ENCODE results near the gene CFAP97.

Gene CFAP97

GRCh38 chr4:185194924-185195888 is 8.6 kb downstream of the CFAP97 start:
- DNase-seq, result no peak

- DNase-seq, result no peak
Measured at GRCh38 chr4:185192059-185192458, 11.7 kb downstream of the CFAP97 start.

- DNase-seq, result no peak
Measured at GRCh38 chr4:185190306-185190856, 13.4 kb downstream of the CFAP97 start.

- no peak for DNase-seq
Measured at GRCh38 chr4:185189606-185190305, 14.0 kb downstream of the CFAP97 start.

- DNase-seq, result no peak
Measured at GRCh38 chr4:185186769-185187168, 17.0 kb downstream of the CFAP97 start.

- peak; percentile 81 for DNase-seq
Measured at GRCh38 chr4:185183622-185184281, 20.0 kb downstream of the CFAP97 start.

GRCh38 chr4:185182239-185182638 is 21.6 kb downstream of the CFAP97 start:
- DNase-seq, result no peak

GRCh38 chr4:185179488-185179887 is 24.3 kb downstream of the CFAP97 start:
- no peak for DNase-seq

- no peak for DNase-seq
Measured at GRCh38 chr4:185171373-185172071, 32.3 kb downstream of the CFAP97 start.

GRCh38 chr4:185167234-185167633 is 36.6 kb downstream of the CFAP97 start:
- DNase-seq, result no peak

GRCh38 chr4:185165605-185166063 is 38.2 kb downstream of the CFAP97 start:
- peak; percentile 67 for DNase-seq

GRCh38 chr4:185151296-185151695 is 52.5 kb downstream of the CFAP97 start:
- no peak for DNase-seq

- DNase-seq, result no peak
Measured at GRCh38 chr4:185149392-185149791, 54.4 kb downstream of the CFAP97 start.

- DNase-seq, result no peak
Measured at GRCh38 chr4:185145572-185145971, 58.2 kb downstream of the CFAP97 start.

GRCh38 chr4:185144601-185145240 is 59.1 kb downstream of the CFAP97 start:
- DNase-seq, result no peak

- no peak for DNase-seq
Measured at GRCh38 chr4:185143601-185143969, 60.2 kb downstream of the CFAP97 start.

- DNase-seq, result peak; percentile 94
Measured at GRCh38 chr4:185142912-185143600, 60.7 kb downstream of the CFAP97 start, which contains the start of gene SLC25A4. Gene SLC25A4 (plus strand): TSS chr4:185143266. CDS start chr4:185143373, 107 bp downstream.

GRCh38 chr4:185142564-185142911 is 61.3 kb downstream of the CFAP97 start:
- DNase-seq, result no peak

- no peak for DNase-seq
Measured at GRCh38 chr4:185141777-185142176, 62.0 kb downstream of the CFAP97 start.

- no peak for DNase-seq
Measured at GRCh38 chr4:185139736-185140135, 64.1 kb downstream of the CFAP97 start.

- DNase-seq, result no peak
Measured at GRCh38 chr4:185138161-185138560, 65.6 kb downstream of the CFAP97 start.

All from activated CD8-positive, alpha-beta memory T cell treated with anti-CD3 and anti-CD28 coated beads for 24 hours (primary cell).